Vagina (tissue), 2 donors: ENCODE results near the gene RGS3. TPM values are rescaled to one million over a fixed set of nuclear protein-coding genes. Genes with fewer than 3 reads are reported as not detected.

Experiments used
- DNase-seq, 2 donors: peaks; one replicate each; pipeline ENCODE4 v3.0.0-alpha.2; 2017; ENCODE audit errors: extremely low spot score in 2 of 2
- H3K27ac ChIP-seq: fragments of 200-600 bp; sonication (generic); one replicate; pipeline ENCODE4 v1.5.1; 2019
- H3K27me3 ChIP-seq: fragments of 200-600 bp; sonication (generic); one replicate; pipeline ENCODE4 v1.5.1; 2019
- H3K36me3 ChIP-seq, 2 donors: fragments of 200-600 bp; sonication (generic); one replicate each; pipeline ENCODE4 v1.5.1; 2017 to 2019
- H3K4me1 ChIP-seq: fragments of 200-600 bp; sonication (generic); one replicate; pipeline ENCODE4 v1.5.1; 2019
- H3K4me3 ChIP-seq, 2 donors: fragments of 200-600 bp; sonication (generic); 1 replicate in 1 of 2; 2 replicates in 1 of 2; pipeline ENCODE4 v1.5.1; 2016 to 2019
- H3K9me3 ChIP-seq: fragments of 200-600 bp; sonication (generic); one replicate; pipeline ENCODE4 v1.5.1; 2019
- POLR2A ChIP-seq, 2 donors: fragments of 450-650 bp; IDR thresholded peaks; one replicate each; pipeline ENCODE4 v1.6.1; 2017; ENCODE audit warnings: antibody characterized with exemption in 2 of 2, mild to moderate bottlenecking in 2 of 2, moderate library complexity in 2 of 2
- POLR2AphosphoS5 ChIP-seq, 2 donors: sonication (generic); formaldehyde crosslinking; IDR thresholded peaks; one replicate each; pipeline ENCODE4 v1.9.0; 2017; ENCODE audit warnings: antibody characterized with exemption in 2 of 2, mild to moderate bottlenecking in 2 of 2, low read depth in 1 of 2; ENCODE audit not compliant: insufficient read depth in 1 of 2
- intact Hi-C: fragments of 100-400 bp; cut with DNase I; formaldehyde crosslinking; loops from one replicate; pipeline ENCODE4 v1.15.1; 2023
- total RNA-seq: library from RNA; depleted of rRNA; stranded (reverse); fragments of >200 nt; gene quantifications from one replicate; pipeline ENCODE4 v1.2.3, GENCODE V29; 2016
- TF ChIP-seq, protein P1 (sequence below), 3 experiments: fragments of 450-650 bp in 2 of 3; fragments of 200-600 bp in 1 of 3; sonication (generic) in 1 of 3; IDR thresholded peaks; one replicate each; pipeline ENCODE4 v1.5.1; 2017 to 2019; ENCODE audit warnings: antibody characterized with exemption in 3 of 3, mild to moderate bottlenecking in 2 of 3, moderate library complexity in 2 of 3

RGS3 gene
- total RNA-seq, 1 donor from 2014 or later = 27.0 TPM

DNA sequence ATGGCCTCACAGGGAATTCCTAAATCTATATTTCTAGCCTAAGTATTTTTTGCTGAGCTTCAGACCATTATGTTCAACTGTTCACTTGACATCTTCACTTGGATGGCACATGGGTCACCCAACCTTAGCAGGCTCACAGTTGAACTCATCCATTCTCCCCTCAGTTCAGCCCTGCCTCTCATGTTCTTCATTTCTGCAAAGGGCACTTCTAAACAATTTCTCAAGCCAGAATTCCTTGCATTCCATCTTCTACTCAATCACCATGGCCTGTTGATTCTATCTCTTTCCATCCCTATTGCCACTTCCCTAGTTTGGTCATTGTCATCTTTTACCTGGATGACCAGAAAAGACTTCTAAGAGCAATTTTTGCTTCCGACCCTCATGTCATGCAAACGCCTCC lies 7.3 kb upstream of the RGS3 start:
- no peak for DNase-seq
- H3K27me3 ChIP-seq = no peaks in the 10 kb centered on the region
- peaks cover 31% of the 10 kb centered on the region for H3K4me1 ChIP-seq
- peak overlapping the region; percentile 79 for H3K27ac ChIP-seq
- no peaks in the 10 kb centered on the region for H3K36me3 ChIP-seq
- no peak overlapping the region for H3K4me3 ChIP-seq
- no peaks in the 10 kb centered on the region for H3K9me3 ChIP-seq
- intact Hi-C loops = no loop called here
- TF ChIP-seq, protein P1, sequence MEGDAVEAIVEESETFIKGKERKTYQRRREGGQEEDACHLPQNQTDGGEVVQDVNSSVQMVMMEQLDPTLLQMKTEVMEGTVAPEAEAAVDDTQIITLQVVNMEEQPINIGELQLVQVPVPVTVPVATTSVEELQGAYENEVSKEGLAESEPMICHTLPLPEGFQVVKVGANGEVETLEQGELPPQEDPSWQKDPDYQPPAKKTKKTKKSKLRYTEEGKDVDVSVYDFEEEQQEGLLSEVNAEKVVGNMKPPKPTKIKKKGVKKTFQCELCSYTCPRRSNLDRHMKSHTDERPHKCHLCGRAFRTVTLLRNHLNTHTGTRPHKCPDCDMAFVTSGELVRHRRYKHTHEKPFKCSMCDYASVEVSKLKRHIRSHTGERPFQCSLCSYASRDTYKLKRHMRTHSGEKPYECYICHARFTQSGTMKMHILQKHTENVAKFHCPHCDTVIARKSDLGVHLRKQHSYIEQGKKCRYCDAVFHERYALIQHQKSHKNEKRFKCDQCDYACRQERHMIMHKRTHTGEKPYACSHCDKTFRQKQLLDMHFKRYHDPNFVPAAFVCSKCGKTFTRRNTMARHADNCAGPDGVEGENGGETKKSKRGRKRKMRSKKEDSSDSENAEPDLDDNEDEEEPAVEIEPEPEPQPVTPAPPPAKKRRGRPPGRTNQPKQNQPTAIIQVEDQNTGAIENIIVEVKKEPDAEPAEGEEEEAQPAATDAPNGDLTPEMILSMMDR (IDR thresholded peaks at IDR 0.05) = no peak
- TF ChIP-seq POLR2A (IDR thresholded peaks at IDR 0.05) (no peak), POLR2AphosphoS5 (IDR thresholded peaks at IDR 0.05; ENCODE audit: insufficient read depth in 1 of 2, low read depth in 1 of 2) (no peak)

DNA sequence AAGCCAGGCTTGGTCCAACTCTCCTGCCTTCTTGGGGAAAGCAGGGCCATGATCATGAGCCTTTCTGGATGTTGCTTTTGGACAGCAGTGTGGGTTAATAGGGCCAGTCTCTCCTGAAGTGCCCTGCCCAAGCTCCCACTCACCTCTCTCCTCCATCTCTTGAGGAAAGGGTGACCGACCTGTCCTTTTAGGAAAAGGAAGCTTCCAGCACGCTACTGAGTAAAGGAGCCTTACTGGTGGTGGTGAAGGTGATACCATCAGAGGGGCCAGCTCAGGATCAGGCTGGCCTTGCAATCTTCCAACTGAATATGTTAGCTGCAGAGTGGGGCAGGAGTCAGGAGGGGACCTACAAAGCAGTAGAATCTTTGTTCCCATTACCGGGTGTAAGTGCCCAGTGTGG lies 2.2 kb upstream of the RGS3 start:
- Histone ChIP-seq H3K9me3 (no peaks in the 10 kb centered on the region), H3K36me3 (no peaks in the 10 kb centered on the region), H3K27ac (no peak overlapping the region), H3K4me1 (peaks cover 20% of the 10 kb centered on the region), H3K4me3 (no peak overlapping the region), H3K27me3 (no peaks in the 10 kb centered on the region)
- no peak for TF ChIP-seq POLR2AphosphoS5 (IDR thresholded peaks at IDR 0.05; ENCODE audit: insufficient read depth in 1 of 2, low read depth in 1 of 2)
- TF ChIP-seq POLR2A (IDR thresholded peaks at IDR 0.05) = no peak
- TF ChIP-seq, protein P1 (IDR thresholded peaks at IDR 0.05) = no peak
- intact Hi-C loops = no loop called here
- no peak for DNase-seq

- DNase-seq = no peak
- Histone ChIP-seq H3K9me3 (no peaks in the 10 kb centered on the region), H3K27ac (no peak overlapping the region), H3K4me1 (peaks cover 13% of the 10 kb centered on the region), H3K36me3 (no peaks in the 10 kb centered on the region), H3K4me3 (no peak overlapping the region), H3K27me3 (no peaks in the 10 kb centered on the region)
- TF ChIP-seq, protein P1 (IDR thresholded peaks at IDR 0.05) = no peak
- TF ChIP-seq POLR2AphosphoS5 (IDR thresholded peaks at IDR 0.05; ENCODE audit: insufficient read depth in 1 of 2, low read depth in 1 of 2) = no peak
- no peak for TF ChIP-seq POLR2A (IDR thresholded peaks at IDR 0.05)
- intact Hi-C loops = no loop called here
These were observed 1.6 kb upstream of the RGS3 start for GRCh38 chr9:113461943-113462342.

- Histone ChIP-seq H3K9me3 (no peaks in the 10 kb centered on the region), H3K4me3 (peak overlapping the region in 1 of 2 donors; percentile 34), H3K27ac (no peak overlapping the region), H3K36me3 (no peaks in the 10 kb centered on the region), H3K27me3 (no peaks in the 10 kb centered on the region), H3K4me1 (peaks cover 11% of the 10 kb centered on the region)
- intact Hi-C loops = no loop called here
- DNase-seq = no peak
- TF ChIP-seq POLR2AphosphoS5 (IDR thresholded peaks at IDR 0.05; ENCODE audit: insufficient read depth in 1 of 2, low read depth in 1 of 2) (no peak), POLR2A (IDR thresholded peaks at IDR 0.05) (no peak)
- TF ChIP-seq, protein P1 (IDR thresholded peaks at IDR 0.05) = no peak
These were observed 693 bp upstream of the RGS3 start for GRCh38 chr9:113462781-113463286.

DNA sequence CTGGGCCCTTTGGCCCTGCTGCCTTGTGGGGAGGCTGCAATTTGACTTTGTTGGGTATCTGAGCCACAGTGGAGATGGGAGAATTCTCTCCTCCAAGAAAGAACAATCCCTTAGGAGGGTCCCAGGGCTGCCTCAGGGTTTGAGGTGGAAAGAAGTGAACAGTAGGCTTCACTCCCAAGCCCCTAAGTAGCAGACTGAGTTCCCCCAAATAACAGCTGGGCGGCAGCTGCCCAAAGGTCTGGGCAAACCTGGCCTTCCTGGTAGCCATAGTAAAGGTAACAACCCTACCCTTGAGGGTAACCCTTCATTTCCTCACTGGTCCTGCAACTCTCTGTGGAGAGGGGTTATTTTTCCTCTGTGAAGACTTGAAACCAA lies 746 bp downstream of the RGS3 start:
- no peak for DNase-seq
- H3K27ac ChIP-seq = no peak overlapping the region
- no peaks in the 10 kb centered on the region for H3K27me3 ChIP-seq
- no peaks in the 10 kb centered on the region for H3K9me3 ChIP-seq
- H3K36me3 ChIP-seq = no peaks in the 10 kb centered on the region
- H3K4me3 ChIP-seq = no peak overlapping the region
- intact Hi-C loops = no loop called here
- no peak for TF ChIP-seq POLR2A (IDR thresholded peaks at IDR 0.05)
- TF ChIP-seq POLR2AphosphoS5 (IDR thresholded peaks at IDR 0.05; ENCODE audit: insufficient read depth in 1 of 2, low read depth in 1 of 2) = no peak
- TF ChIP-seq, protein P1 (IDR thresholded peaks at IDR 0.05) = no peak
- peaks cover 11% of the 10 kb centered on the region for H3K4me1 ChIP-seq
